ENCODE measurements around the gene PPHLN1.

The PPHLN1 gene

GRCh38 chr12:42380733-42381132 lies 54.8 kb downstream of the PPHLN1 start:
- H3K4me1 ChIP-seq (ENCODE audit: insufficient read depth, low read length) = no peaks in the 10 kb centered on the region
- no peaks in the 10 kb centered on the region for H3K27me3 ChIP-seq (ENCODE audit: insufficient read depth, low read length, poor library complexity)
- H2AFZ ChIP-seq (ENCODE audit: low read depth, low read length) = no peak overlapping the region
- H3K27ac ChIP-seq (ENCODE audit: low read length) = no peak overlapping the region
- H3K4me3 ChIP-seq (ENCODE audit: low read depth in 1 of 2, low read length in 2 of 2) = no peak overlapping the region
- H3K9me3 ChIP-seq (ENCODE audit: insufficient read depth, low read length, severe bottlenecking) = no peaks in the 10 kb centered on the region
- H4K20me1 ChIP-seq (ENCODE audit: insufficient read depth, low read length) = no peaks in the 10 kb centered on the region
- no peak for TF ChIP-seq CTCF (IDR thresholded peaks at IDR 0.05; ENCODE audit: borderline replicate concordance, extremely low read depth, low read length, poor library complexity, severe bottlenecking)
- TF ChIP-seq EZH2 (IDR thresholded peaks at IDR 0.05; ENCODE audit: borderline replicate concordance, low read depth, low read length, severe bottlenecking) = no peak
- ATAC-seq (ENCODE audit: insufficient read depth, low read depth) (no peak), DNase-seq (no peak)
- H3K4me2 ChIP-seq (ENCODE audit: insufficient read depth, low read length) = no peak overlapping the region
- H3K9ac ChIP-seq (ENCODE audit: low read depth, low read length) = no peak overlapping the region
- peaks cover 26% of the 10 kb centered on the region for H3K36me3 ChIP-seq (ENCODE audit: insufficient read depth, low read length)
- no peaks in the 10 kb centered on the region for H3K79me2 ChIP-seq (ENCODE audit: insufficient read depth, low read length)

GRCh38 chr12:42382013-42382696 lies 56.2 kb downstream of the PPHLN1 start:
- H3K9me3 ChIP-seq (ENCODE audit: insufficient read depth, low read length, severe bottlenecking) = no peaks in the 10 kb centered on the region
- no peaks in the 10 kb centered on the region for H4K20me1 ChIP-seq (ENCODE audit: insufficient read depth, low read length)
- TF ChIP-seq EZH2 (IDR thresholded peaks at IDR 0.05; ENCODE audit: borderline replicate concordance, low read depth, low read length, severe bottlenecking) = no peak
- no peak for TF ChIP-seq CTCF (IDR thresholded peaks at IDR 0.05; ENCODE audit: borderline replicate concordance, extremely low read depth, low read length, poor library complexity, severe bottlenecking)
- no peak overlapping the region for H3K4me2 ChIP-seq (ENCODE audit: insufficient read depth, low read length)
- DNase-seq = no peak
- H3K79me2 ChIP-seq (ENCODE audit: insufficient read depth, low read length) = no peaks in the 10 kb centered on the region
- H3K27ac ChIP-seq (ENCODE audit: low read length) = no peak overlapping the region
- no peak overlapping the region for H3K9ac ChIP-seq (ENCODE audit: low read depth, low read length)
- H2AFZ ChIP-seq (ENCODE audit: low read depth, low read length) = no peak overlapping the region
- H3K4me3 ChIP-seq (ENCODE audit: low read depth in 1 of 2, low read length in 2 of 2) = no peak overlapping the region
- H3K27me3 ChIP-seq (ENCODE audit: insufficient read depth, low read length, poor library complexity) = no peaks in the 10 kb centered on the region
- peaks cover 23% of the 10 kb centered on the region; the same call in 1 of the 2 replicates for H3K36me3 ChIP-seq (ENCODE audit: insufficient read depth, low read length)
- no peaks in the 10 kb centered on the region for H3K4me1 ChIP-seq (ENCODE audit: insufficient read depth, low read length)
- ATAC-seq (ENCODE audit: insufficient read depth, low read depth) = no peak

- H4K20me1 ChIP-seq (ENCODE audit: insufficient read depth, low read length) = no peaks in the 10 kb centered on the region
- ATAC-seq (ENCODE audit: insufficient read depth, low read depth) (no peak), DNase-seq (no peak)
- H3K4me3 ChIP-seq (ENCODE audit: low read depth in 1 of 2, low read length in 2 of 2) = no peak overlapping the region
- no peak for TF ChIP-seq EZH2 (IDR thresholded peaks at IDR 0.05; ENCODE audit: borderline replicate concordance, low read depth, low read length, severe bottlenecking)
- TF ChIP-seq CTCF (IDR thresholded peaks at IDR 0.05; ENCODE audit: borderline replicate concordance, extremely low read depth, low read length, poor library complexity, severe bottlenecking) = no peak
- peaks cover 43% of the 10 kb centered on the region; the same call in 1 of the 2 replicates for H3K36me3 ChIP-seq (ENCODE audit: insufficient read depth, low read length)
- H3K9ac ChIP-seq (ENCODE audit: low read depth, low read length) = no peak overlapping the region
- no peak overlapping the region for H3K27ac ChIP-seq (ENCODE audit: low read length)
- no peaks in the 10 kb centered on the region for H3K27me3 ChIP-seq (ENCODE audit: insufficient read depth, low read length, poor library complexity)
- H3K4me2 ChIP-seq (ENCODE audit: insufficient read depth, low read length) = no peak overlapping the region
- no peak overlapping the region for H2AFZ ChIP-seq (ENCODE audit: low read depth, low read length)
- no peaks in the 10 kb centered on the region for H3K4me1 ChIP-seq (ENCODE audit: insufficient read depth, low read length)
- H3K9me3 ChIP-seq (ENCODE audit: insufficient read depth, low read length, severe bottlenecking) = no peaks in the 10 kb centered on the region
- H3K79me2 ChIP-seq (ENCODE audit: insufficient read depth, low read length) = no peaks in the 10 kb centered on the region
Observed at GRCh38 chr12:42385326-42385841, 59.4 kb downstream of the PPHLN1 start.

All from DND-41 (cell line).